ENCODE data around the gene NDUFB2.

The NDUFB2 gene

DNA sequence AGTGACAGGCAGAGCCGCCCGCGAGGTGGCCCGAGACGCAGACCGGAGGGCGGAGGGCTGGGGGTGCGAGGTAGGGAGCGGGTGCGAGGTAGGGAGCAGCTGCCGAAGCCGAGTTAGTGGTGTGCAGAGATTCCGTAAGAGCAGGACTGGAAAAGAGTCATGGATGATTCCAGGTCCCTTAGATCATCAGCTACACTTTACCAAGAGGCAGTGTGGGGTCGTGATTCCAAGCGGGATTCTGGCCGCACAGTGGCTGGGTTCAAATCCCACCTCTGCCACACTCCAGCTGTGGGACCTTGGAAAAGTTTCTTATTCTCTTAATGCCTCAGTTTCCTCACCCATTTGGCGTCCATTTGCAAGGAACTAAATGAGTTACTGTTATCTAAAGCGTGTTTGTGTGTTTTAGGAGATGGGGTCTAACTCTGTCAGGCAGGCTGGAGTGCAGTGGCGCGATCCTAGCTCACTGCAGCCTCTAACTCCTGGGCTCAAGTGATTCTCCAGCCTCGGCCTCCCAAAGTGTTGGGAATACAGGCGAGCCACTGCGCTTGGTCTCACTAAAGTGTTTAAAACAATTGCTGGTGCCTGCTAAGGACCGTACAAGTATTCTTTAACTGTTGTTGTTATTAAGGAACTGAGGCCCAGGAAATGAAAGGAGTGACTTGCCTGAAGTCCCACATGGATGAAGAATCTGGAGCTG is 1.1 kb downstream of the NDUFB2 start:
- no peak overlapping the region for H2BK15ac ChIP-seq (ENCODE audit: low read length)
- H3K4me3 ChIP-seq (ENCODE audit: low read length in 2 of 2), result peak overlapping the region; percentile 93 to 96
- H3K36me3 ChIP-seq (replicated peaks in 1 of 2; ENCODE audit: control insufficient read depth in 2 of 2, insufficient read depth in 2 of 2, low read length in 2 of 2), result peaks cover under 1 to 9% of the 10 kb centered on the region in 2 donors
- H2AK5ac ChIP-seq (ENCODE audit: low read depth, low read length), result no peak overlapping the region
- no peak overlapping the region for H2BK120ac ChIP-seq (ENCODE audit: low read depth, low read length)
- no CpG with 5 or more reads among the region's 24 CpGs for WGBS, 2 donors (ENCODE audit: extremely low coverage in 2 of 2, insufficient read length in 2 of 2, insufficient replicate concordance in 1 of 2)
- peaks cover 3 to 6% of the 10 kb centered on the region in 2 donors for H3K4me1 ChIP-seq (ENCODE audit: control insufficient read depth in 2 of 2, insufficient read depth in 1 of 2, low read depth in 1 of 2, low read length in 2 of 2)
- no peaks in the 10 kb centered on the region for H3K9me3 ChIP-seq (replicated peaks in 1 of 2; ENCODE audit: control insufficient read depth in 2 of 2, insufficient read depth in 1 of 2, low read depth in 1 of 2, low read length in 2 of 2)
- peaks cover 7% of the 10 kb centered on the region for H3K79me1 ChIP-seq (ENCODE audit: low read depth, low read length)
- DNase-seq (ENCODE audit: low spot score), result no peak
- no peak overlapping the region for H3K18ac ChIP-seq (ENCODE audit: low read length)
- H4K91ac ChIP-seq (ENCODE audit: low read depth, low read length, poor library complexity), result no peak overlapping the region
- H3K4me2 ChIP-seq (ENCODE audit: insufficient read depth, low read length, poor library complexity, severe bottlenecking), result peak overlapping the region; percentile 73
- no peak overlapping the region for H3K27ac ChIP-seq (replicated peaks; ENCODE audit: low read length)
- H3K9ac ChIP-seq (ENCODE audit: low read depth, low read length, poor library complexity), result peak overlapping the region; percentile 88
- H2BK5ac ChIP-seq (ENCODE audit: low read length), result no peak overlapping the region
- no peak overlapping the region for H3K4ac ChIP-seq (ENCODE audit: low read length)
- no peak overlapping the region for H4K8ac ChIP-seq (ENCODE audit: low read depth, low read length)
- no peaks in the 10 kb centered on the region for H3K27me3 ChIP-seq (ENCODE audit: control insufficient read depth in 3 of 3, insufficient read depth in 3 of 3, low read depth in 1 of 3, low read length in 3 of 3)
- no peak overlapping the region for H2BK12ac ChIP-seq (ENCODE audit: low read length)
- no peak overlapping the region for H3K14ac ChIP-seq (ENCODE audit: low read length)
- H2AFZ ChIP-seq (ENCODE audit: low read length), result peak overlapping the region; percentile 99
- H3K23ac ChIP-seq (ENCODE audit: low read depth, low read length, poor library complexity), result peak overlapping the region; percentile 99

DNA sequence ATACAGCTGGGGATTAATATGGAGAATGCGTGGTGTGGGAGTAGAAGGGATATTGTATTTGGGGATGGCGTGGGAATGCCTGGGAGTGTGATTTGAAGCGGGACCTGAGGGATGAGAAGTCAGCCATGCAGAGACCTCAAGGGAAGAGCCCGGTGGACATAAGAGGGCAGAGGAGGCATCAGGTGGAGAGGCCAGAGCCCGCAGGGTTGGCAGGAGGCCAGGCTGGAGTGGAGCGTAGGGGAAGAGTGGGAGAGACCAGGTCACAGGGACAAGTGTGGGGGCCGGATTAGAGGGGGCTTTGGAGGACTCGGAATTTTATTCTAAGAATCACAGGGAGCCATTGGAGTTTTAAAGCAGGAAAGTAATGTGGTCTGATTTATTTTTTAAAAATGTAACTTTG is 2.0 kb downstream of the NDUFB2 start:
- no peak overlapping the region for H3K14ac ChIP-seq (ENCODE audit: low read length)
- no peak overlapping the region for H3K4me2 ChIP-seq (ENCODE audit: insufficient read depth, low read length, poor library complexity, severe bottlenecking)
- no peak overlapping the region for H3K27ac ChIP-seq (replicated peaks; ENCODE audit: low read length)
- no peak overlapping the region for H3K4ac ChIP-seq (ENCODE audit: low read length)
- no peak overlapping the region for H3K18ac ChIP-seq (ENCODE audit: low read length)
- H2AFZ ChIP-seq (ENCODE audit: low read length), result no peak overlapping the region
- no peak overlapping the region for H2BK15ac ChIP-seq (ENCODE audit: low read length)
- no peak overlapping the region for H4K91ac ChIP-seq (ENCODE audit: low read depth, low read length, poor library complexity)
- H3K27me3 ChIP-seq (ENCODE audit: control insufficient read depth in 3 of 3, insufficient read depth in 3 of 3, low read depth in 1 of 3, low read length in 3 of 3), result no peaks in the 10 kb centered on the region
- H2BK12ac ChIP-seq (ENCODE audit: low read length), result no peak overlapping the region
- H2BK120ac ChIP-seq (ENCODE audit: low read depth, low read length), result no peak overlapping the region
- H3K4me1 ChIP-seq (ENCODE audit: control insufficient read depth in 2 of 2, insufficient read depth in 1 of 2, low read depth in 1 of 2, low read length in 2 of 2), result peaks cover 3 to 6% of the 10 kb centered on the region in 2 donors
- no peak overlapping the region for H3K4me3 ChIP-seq (ENCODE audit: low read length in 2 of 2)
- 100% methylated on average over 1 to 2 of the region's 8 CpGs for WGBS, 2 donors (ENCODE audit: extremely low coverage in 2 of 2, insufficient read length in 2 of 2, insufficient replicate concordance in 1 of 2)
- H2AK5ac ChIP-seq (ENCODE audit: low read depth, low read length), result no peak overlapping the region
- H4K8ac ChIP-seq (ENCODE audit: low read depth, low read length), result no peak overlapping the region
- H2BK5ac ChIP-seq (ENCODE audit: low read length), result no peak overlapping the region
- H3K23ac ChIP-seq (ENCODE audit: low read depth, low read length, poor library complexity), result no peak overlapping the region
- H3K9ac ChIP-seq (ENCODE audit: low read depth, low read length, poor library complexity), result no peak overlapping the region
- peaks cover 7% of the 10 kb centered on the region for H3K79me1 ChIP-seq (ENCODE audit: low read depth, low read length)
- H3K36me3 ChIP-seq (replicated peaks in 1 of 2; ENCODE audit: control insufficient read depth in 2 of 2, insufficient read depth in 2 of 2, low read length in 2 of 2), result peaks cover 3 to 17% of the 10 kb centered on the region in 2 donors
- peaks cover 0 to 2% of the 10 kb centered on the region in 2 donors for H3K9me3 ChIP-seq (replicated peaks in 1 of 2; ENCODE audit: control insufficient read depth in 2 of 2, insufficient read depth in 1 of 2, low read depth in 1 of 2, low read length in 2 of 2)
- no peak for DNase-seq (ENCODE audit: low spot score)

DNA sequence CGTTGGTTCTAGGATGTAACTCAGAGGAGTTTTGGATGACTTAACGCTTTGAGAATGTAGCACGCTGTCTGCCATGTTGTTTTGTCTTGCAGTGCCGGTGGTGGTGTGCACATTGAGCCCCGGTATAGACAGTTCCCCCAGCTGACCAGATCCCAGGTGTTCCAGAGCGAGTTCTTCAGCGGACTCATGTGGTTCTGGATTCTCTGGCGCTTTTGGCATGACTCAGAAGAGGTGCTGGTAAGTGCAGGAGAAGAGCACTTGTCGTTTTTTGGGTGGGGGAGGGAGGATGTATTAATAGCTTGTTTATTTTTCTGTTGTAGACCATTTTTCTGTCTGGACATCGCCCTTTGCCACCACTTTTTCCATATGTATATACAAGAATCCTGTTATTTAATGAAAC is 6.3 kb downstream of the NDUFB2 start:
- Histone ChIP-seq H3K9me3 (replicated peaks in 1 of 2; ENCODE audit: control insufficient read depth in 2 of 2, insufficient read depth in 1 of 2, low read depth in 1 of 2, low read length in 2 of 2) (peaks cover 0 to 6% of the 10 kb centered on the region in 2 donors), H3K27me3 (ENCODE audit: control insufficient read depth in 3 of 3, insufficient read depth in 3 of 3, low read depth in 1 of 3, low read length in 3 of 3) (no peaks in the 10 kb centered on the region), H3K4ac (ENCODE audit: low read length) (no peak overlapping the region), H2BK120ac (ENCODE audit: low read depth, low read length) (no peak overlapping the region), H3K18ac (ENCODE audit: low read length) (no peak overlapping the region), H3K4me3 (ENCODE audit: low read length in 2 of 2) (no peak overlapping the region), H3K27ac (replicated peaks; ENCODE audit: low read length) (no peak overlapping the region), H2AFZ (ENCODE audit: low read length) (no peak overlapping the region), H3K23ac (ENCODE audit: low read depth, low read length, poor library complexity) (no peak overlapping the region), H3K14ac (ENCODE audit: low read length) (no peak overlapping the region), H2BK12ac (ENCODE audit: low read length) (no peak overlapping the region), H3K79me1 (ENCODE audit: low read depth, low read length) (peaks cover 2% of the 10 kb centered on the region), H4K91ac (ENCODE audit: low read depth, low read length, poor library complexity) (no peak overlapping the region), H3K36me3 (replicated peaks in 1 of 2; ENCODE audit: control insufficient read depth in 2 of 2, insufficient read depth in 2 of 2, low read length in 2 of 2) (peaks cover 14 to 50% of the 10 kb centered on the region in 2 donors), H3K4me2 (ENCODE audit: insufficient read depth, low read length, poor library complexity, severe bottlenecking) (no peak overlapping the region), H3K9ac (ENCODE audit: low read depth, low read length, poor library complexity) (no peak overlapping the region), H3K4me1 (ENCODE audit: control insufficient read depth in 2 of 2, insufficient read depth in 1 of 2, low read depth in 1 of 2, low read length in 2 of 2) (no peaks in the 10 kb centered on the region), H2BK15ac (ENCODE audit: low read length) (no peak overlapping the region), H2BK5ac (ENCODE audit: low read length) (no peak overlapping the region), H4K8ac (ENCODE audit: low read depth, low read length) (no peak overlapping the region), H2AK5ac (ENCODE audit: low read depth, low read length) (no peak overlapping the region)
- WGBS, 2 donors (ENCODE audit: extremely low coverage in 2 of 2, insufficient read length in 2 of 2, insufficient replicate concordance in 1 of 2), result no CpG with 5 or more reads among the region's 10 CpGs
- no peak for DNase-seq (ENCODE audit: low spot score)

DNA sequence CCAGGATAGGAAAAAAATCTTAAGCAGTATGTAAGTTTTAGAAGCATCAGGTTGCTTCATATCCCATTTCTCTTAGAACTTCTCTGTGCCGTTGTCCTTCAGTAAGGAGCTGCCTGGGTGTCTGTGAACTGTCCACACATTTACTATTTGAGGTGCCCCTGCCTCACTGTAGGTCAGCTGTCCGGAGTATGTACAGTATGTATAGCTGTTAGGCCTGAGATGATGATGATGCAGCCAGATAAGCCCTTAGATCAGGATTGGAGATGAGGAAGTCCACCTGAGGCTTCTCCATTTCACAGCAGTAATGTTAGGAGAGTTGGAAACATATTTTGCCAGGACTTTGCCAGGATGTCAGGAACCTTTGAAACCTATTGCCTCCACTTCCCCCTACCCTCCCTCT is 7.7 kb downstream of the NDUFB2 start:
- no peak overlapping the region for H3K4me3 ChIP-seq (ENCODE audit: low read length in 2 of 2)
- H3K27me3 ChIP-seq (ENCODE audit: control insufficient read depth in 3 of 3, insufficient read depth in 3 of 3, low read depth in 1 of 3, low read length in 3 of 3), result no peaks in the 10 kb centered on the region
- H3K4me1 ChIP-seq (ENCODE audit: control insufficient read depth in 2 of 2, insufficient read depth in 1 of 2, low read depth in 1 of 2, low read length in 2 of 2), result no peaks in the 10 kb centered on the region
- peaks cover 2% of the 10 kb centered on the region for H3K79me1 ChIP-seq (ENCODE audit: low read depth, low read length)
- H2BK12ac ChIP-seq (ENCODE audit: low read length), result no peak overlapping the region
- no peak overlapping the region for H2BK120ac ChIP-seq (ENCODE audit: low read depth, low read length)
- no CpG with 5 or more reads among the region's 2 CpGs for WGBS, 2 donors (ENCODE audit: extremely low coverage in 2 of 2, insufficient read length in 2 of 2, insufficient replicate concordance in 1 of 2)
- H3K23ac ChIP-seq (ENCODE audit: low read depth, low read length, poor library complexity), result no peak overlapping the region
- H2BK5ac ChIP-seq (ENCODE audit: low read length), result no peak overlapping the region
- H3K27ac ChIP-seq (replicated peaks; ENCODE audit: low read length), result no peak overlapping the region
- no peak overlapping the region for H3K9ac ChIP-seq (ENCODE audit: low read depth, low read length, poor library complexity)
- peaks cover 14 to 49% of the 10 kb centered on the region in 2 donors for H3K36me3 ChIP-seq (replicated peaks in 1 of 2; ENCODE audit: control insufficient read depth in 2 of 2, insufficient read depth in 2 of 2, low read length in 2 of 2)
- H2BK15ac ChIP-seq (ENCODE audit: low read length), result no peak overlapping the region
- H2AK5ac ChIP-seq (ENCODE audit: low read depth, low read length), result no peak overlapping the region
- no peak overlapping the region for H2AFZ ChIP-seq (ENCODE audit: low read length)
- no peak overlapping the region for H3K4me2 ChIP-seq (ENCODE audit: insufficient read depth, low read length, poor library complexity, severe bottlenecking)
- DNase-seq (ENCODE audit: low spot score), result no peak
- no peak overlapping the region for H4K91ac ChIP-seq (ENCODE audit: low read depth, low read length, poor library complexity)
- no peak overlapping the region for H3K18ac ChIP-seq (ENCODE audit: low read length)
- no peak overlapping the region for H4K8ac ChIP-seq (ENCODE audit: low read depth, low read length)
- H3K14ac ChIP-seq (ENCODE audit: low read length), result no peak overlapping the region
- H3K9me3 ChIP-seq (replicated peaks in 1 of 2; ENCODE audit: control insufficient read depth in 2 of 2, insufficient read depth in 1 of 2, low read depth in 1 of 2, low read length in 2 of 2), result peaks cover 0 to 6% of the 10 kb centered on the region in 2 donors
- no peak overlapping the region for H3K4ac ChIP-seq (ENCODE audit: low read length)
